ENCODE data around the gene LUC7L2. TPM values are rescaled to one million over a fixed set of nuclear protein-coding genes. Genes with fewer than 3 reads are reported as not detected.

Gene LUC7L2
- total and polyA plus RNA-seq, 2 donors (not counting 1 experiment from before 2014, with no cell fraction given): 26.5 to 142 TPM

DNA sequence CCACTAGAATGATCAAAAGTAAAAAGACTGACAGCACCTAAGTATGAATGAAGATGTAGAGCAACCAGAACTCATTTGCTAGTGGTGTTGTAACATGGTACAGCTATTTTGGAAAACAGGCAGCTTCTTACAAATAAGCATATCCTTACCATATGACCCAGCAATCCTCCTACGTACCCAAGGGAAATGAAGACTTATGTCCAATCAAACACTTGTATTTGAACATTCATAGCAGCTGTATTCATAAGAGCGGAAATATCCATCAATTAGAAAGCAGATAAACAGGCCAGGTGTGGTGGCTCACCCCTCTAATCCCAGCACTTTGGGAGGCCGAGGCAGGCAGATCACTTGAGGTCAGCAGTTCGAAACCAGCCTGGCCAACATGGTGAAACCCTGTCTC, 70.7 kb downstream of the LUC7L2 start:
- Histone ChIP-seq H3K4me2 (replicated peaks; ENCODE audit: low read depth, low read length, poor library complexity, severe bottlenecking) (no peak overlapping the region), H3K4me3 (ENCODE audit: control extremely low read depth in 1 of 5, extremely low read depth in 1 of 5, insufficient read depth in 1 of 5, low read depth in 2 of 5, low read length in 4 of 5) (no peak overlapping the region), H3K9me3 (ENCODE audit: control extremely low read depth in 1 of 3, control insufficient read depth in 2 of 3, insufficient read depth in 1 of 3, low read length in 2 of 3) (no peaks in the 10 kb centered on the region), H3K4me1 (ENCODE audit: control insufficient read depth in 2 of 2, insufficient read depth in 2 of 2, low read length in 2 of 2) (peaks cover 6 to 9% of the 10 kb centered on the region in 2 donors), H3K27ac (ENCODE audit: low read length in 2 of 2) (no peak overlapping the region), H4K20me1 (ENCODE audit: control insufficient read depth, insufficient read depth, low read length, poor library complexity, severe bottlenecking) (no peaks in the 10 kb centered on the region), H3K79me2 (ENCODE audit: control insufficient read depth, insufficient read depth, low read length) (no peaks in the 10 kb centered on the region), H3K27me3 (replicated peaks in 1 of 4; ENCODE audit: control extremely low read depth in 1 of 4, control insufficient read depth in 3 of 4, insufficient read depth in 4 of 4, low read length in 3 of 4) (no peaks in the 10 kb centered on the region), H3K9ac (ENCODE audit: low read length) (no peak overlapping the region), H3K36me3 (replicated peaks in 1 of 2; ENCODE audit: control extremely low read depth in 1 of 2, control insufficient read depth in 1 of 2, extremely low read depth in 1 of 2, insufficient read depth in 2 of 2, low read length in 1 of 2) (peaks cover 0 to 6% of the 10 kb centered on the region in 2 experiments), H2AFZ (ENCODE audit: insufficient read depth, low read depth, low read length, poor library complexity, severe bottlenecking) (no peak overlapping the region)
- ATAC-seq (ENCODE audit: low read depth) (no peak), DNase-seq (no peak)
- Mint-ChIP-seq H3K27ac (no peak overlapping the region), H3K4me3 (no peak overlapping the region), H3K4me1 (peaks cover 9% of the 10 kb centered on the region), H3K9me3 (ENCODE audit: insufficient read depth) (no peaks in the 10 kb centered on the region), H3K27me3 (no peaks in the 10 kb centered on the region)
- intact Hi-C loops (cut with micrococcal nuclease): no loop called here
- ChIA-PET CTCF (interaction anchor here (1.4 kb wide), 1 partner anchor 8 kb away, joined by 3 read pairs; no protein-coding TSS in a partner anchor), POLR2A (no interaction called here)
- WGBS (ENCODE audit: insufficient coverage): 100% methylated on average over 2 of the region's 4 CpGs
- TF ChIP-seq CTCF (IDR thresholded peaks at IDR 0.05) (no peak), EZH2 (IDR thresholded peaks at IDR 0.05; ENCODE audit: borderline replicate concordance, insufficient read depth, low read depth, low read length, poor library complexity, severe bottlenecking) (no peak)

GRCh38 chr7:139431010-139431409, 71.3 kb downstream of the LUC7L2 start:
- no CpG with 5 or more reads among the region's 2 CpGs for WGBS (ENCODE audit: insufficient coverage)
- H3K4me1 Mint-ChIP-seq: peaks cover 11% of the 10 kb centered on the region
- Histone ChIP-seq H3K36me3 (replicated peaks in 1 of 2; ENCODE audit: control extremely low read depth in 1 of 2, control insufficient read depth in 1 of 2, extremely low read depth in 1 of 2, insufficient read depth in 2 of 2, low read length in 1 of 2) (peaks cover 0 to 6% of the 10 kb centered on the region in 2 experiments), H2AFZ (ENCODE audit: insufficient read depth, low read depth, low read length, poor library complexity, severe bottlenecking) (no peak overlapping the region), H3K4me1 (ENCODE audit: control insufficient read depth in 2 of 2, insufficient read depth in 2 of 2, low read length in 2 of 2) (peaks cover 6 to 9% of the 10 kb centered on the region in 2 donors), H4K20me1 (ENCODE audit: control insufficient read depth, insufficient read depth, low read length, poor library complexity, severe bottlenecking) (no peaks in the 10 kb centered on the region), H3K9me3 (ENCODE audit: control extremely low read depth in 1 of 3, control insufficient read depth in 2 of 3, insufficient read depth in 1 of 3, low read length in 2 of 3) (no peaks in the 10 kb centered on the region), H3K79me2 (ENCODE audit: control insufficient read depth, insufficient read depth, low read length) (no peaks in the 10 kb centered on the region), H3K4me3 (ENCODE audit: control extremely low read depth in 1 of 5, extremely low read depth in 1 of 5, insufficient read depth in 1 of 5, low read depth in 2 of 5, low read length in 4 of 5) (no peak overlapping the region), H3K27ac (ENCODE audit: low read length in 2 of 2) (no peak overlapping the region), H3K9ac (ENCODE audit: low read length) (no peak overlapping the region), H3K27me3 (replicated peaks in 1 of 4; ENCODE audit: control extremely low read depth in 1 of 4, control insufficient read depth in 3 of 4, insufficient read depth in 4 of 4, low read length in 3 of 4) (no peaks in the 10 kb centered on the region), H3K4me2 (replicated peaks; ENCODE audit: low read depth, low read length, poor library complexity, severe bottlenecking) (no peak overlapping the region)
- no peak overlapping the region for H3K27ac Mint-ChIP-seq
- no peak for ATAC-seq (ENCODE audit: low read depth)
- POLR2A ChIA-PET: interaction anchor here (0.6 kb wide), 1 partner anchor 14 kb away, joined by 3 read pairs; no protein-coding TSS in a partner anchor
- TF ChIP-seq CTCF (IDR thresholded peaks at IDR 0.05) (no peak), EZH2 (IDR thresholded peaks at IDR 0.05; ENCODE audit: borderline replicate concordance, insufficient read depth, low read depth, low read length, poor library complexity, severe bottlenecking) (no peak)
- no peaks in the 10 kb centered on the region for H3K27me3 Mint-ChIP-seq
- DNase-seq: no peak
- CTCF ChIA-PET: interaction anchor here (1.4 kb wide), 1 partner anchor 9 kb away, joined by 3 read pairs; no protein-coding TSS in a partner anchor
- H3K9me3 Mint-ChIP-seq (ENCODE audit: insufficient read depth): no peaks in the 10 kb centered on the region
- no peak overlapping the region for H3K4me3 Mint-ChIP-seq
- intact Hi-C loops (cut with micrococcal nuclease): no loop called here

All from B cell (primary cell).